Astrocyte of the cerebellum (primary cell): ENCODE measurements around the gene C3orf70.

Experiments used
- DNase-seq: peaks from one replicate; pipeline ENCODE4 v3.0.0-alpha.2; 2011; ENCODE audit warnings: low read depth
- H3K4me3 ChIP-seq: 2 replicates; pipeline ENCODE4 v1.5.1; 2011; ENCODE audit warnings: mild to moderate bottlenecking, low read depth, low read length, moderate library complexity
- CTCF ChIP-seq: IDR thresholded peaks from 2 replicates; pipeline ENCODE4 v1.5.1; 2012; ENCODE audit warnings: low read length, low read depth, moderate library complexity, mild to moderate bottlenecking; ENCODE audit errors: missing control alignments
- in situ Hi-C: cut with HindIII; loops from 2 replicates; pipeline ENCODE4 v1.10.0; 2017; ENCODE audit warnings: low sequenced_read_pairs

Gene C3orf70

DNA sequence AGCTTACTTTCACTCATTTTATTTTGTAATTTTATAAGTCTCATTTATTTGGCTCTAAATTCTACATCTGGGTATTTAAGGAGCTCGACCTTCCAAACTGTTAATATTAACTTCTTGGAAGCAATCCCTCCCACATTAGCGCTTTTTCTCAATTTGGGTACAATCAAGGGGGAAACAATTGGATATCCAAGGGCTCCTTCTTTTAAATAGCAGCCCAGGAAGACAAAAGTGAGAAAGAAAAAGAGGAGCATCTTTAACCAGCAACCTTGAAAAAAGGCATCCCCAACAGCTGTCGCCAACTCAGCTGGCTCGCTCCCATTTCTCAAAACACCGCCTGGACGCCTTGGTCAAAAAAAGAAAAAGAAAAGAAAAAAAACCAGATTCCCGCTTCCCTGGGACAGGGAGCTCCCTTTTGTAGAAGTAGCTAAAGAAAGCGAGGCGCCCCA, 873 bp downstream of the C3orf70 start:
- TF ChIP-seq CTCF: no peak
- in situ Hi-C loops: no loop called here
- peak overlapping the region; percentile 52 for H3K4me3 ChIP-seq
- DNase-seq: no peak

DNA sequence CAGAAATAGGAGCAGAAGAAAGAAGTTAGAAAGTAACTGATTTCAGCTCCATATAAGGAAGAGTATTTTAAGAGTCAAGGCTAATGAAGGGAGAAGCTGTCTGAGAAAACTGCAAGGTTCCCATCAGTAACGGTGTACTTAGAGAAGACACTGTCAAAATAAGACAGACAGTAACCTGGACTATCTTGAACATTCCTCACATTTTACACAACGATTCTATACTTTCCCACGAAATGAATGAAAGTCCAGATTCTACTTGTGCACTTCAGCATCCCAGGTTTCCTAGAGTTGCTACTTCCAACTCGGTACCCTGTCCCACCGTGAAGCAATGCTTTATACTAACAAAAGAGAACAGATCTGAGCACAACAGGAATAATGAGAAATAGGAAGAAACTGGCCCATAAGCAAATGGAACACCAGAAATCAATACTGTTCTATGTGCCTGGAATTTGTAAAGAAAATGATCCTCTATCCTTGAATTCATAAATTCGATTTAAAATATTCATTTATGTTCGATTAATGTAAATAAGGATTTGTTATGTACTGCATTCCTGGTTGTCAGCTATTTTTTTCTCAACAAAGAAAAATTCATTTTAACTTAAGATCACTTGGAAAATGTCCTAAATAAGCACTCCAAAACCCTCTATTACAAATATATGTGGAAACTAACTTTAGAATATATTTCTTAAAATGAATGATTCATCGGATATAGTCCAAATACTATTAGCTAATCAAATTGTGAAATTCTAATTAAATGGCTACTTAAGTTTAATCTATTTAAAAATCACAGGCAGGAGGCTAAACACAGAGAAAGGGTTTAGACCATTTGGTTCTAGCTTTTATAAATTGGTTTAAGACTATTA, 1.5 kb downstream of the C3orf70 start:
- H3K4me3 ChIP-seq: no peak overlapping the region

GRCh38 chr3:185150561-185150960, 2.3 kb downstream of the C3orf70 start:
- no peak for TF ChIP-seq CTCF
- in situ Hi-C loops: no loop called here
- H3K4me3 ChIP-seq: no peak overlapping the region

More for the DNA sequence above, 1.5 kb downstream of the C3orf70 start:
- TF ChIP-seq CTCF: no peak
- in situ Hi-C loops: no loop called here
- DNase-seq: no peak

DNA sequence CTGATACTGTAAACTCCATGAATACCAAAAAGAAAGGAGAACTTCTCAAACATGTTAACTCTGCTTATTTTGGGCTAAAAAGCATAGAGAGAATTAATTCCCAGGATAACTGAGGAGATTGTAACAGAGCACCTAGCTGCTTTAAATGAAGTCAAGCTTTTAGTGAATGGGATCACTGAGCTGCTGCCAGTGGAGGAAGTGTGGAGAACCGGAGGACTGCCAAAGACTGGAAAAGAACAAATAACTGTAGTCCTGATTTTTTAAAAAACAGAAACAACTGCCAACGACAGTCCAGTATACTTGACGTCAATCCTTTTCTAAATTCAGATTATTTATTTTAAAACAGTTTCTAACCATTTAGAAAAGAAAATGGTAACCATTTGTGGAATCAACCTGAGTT, 3.3 kb downstream of the C3orf70 start:
- H3K4me3 ChIP-seq: no peak overlapping the region
- no peak for DNase-seq
- no peak for TF ChIP-seq CTCF
- in situ Hi-C loops: loop anchor here (5.0 kb wide), 1 partner anchor 52 kb away; no protein-coding TSS in a partner anchor

More at GRCh38 chr3:185150561-185150960, 2.3 kb downstream of the C3orf70 start:
- DNase-seq: no peak

GRCh38 chr3:185145511-185145910, 7.3 kb downstream of the C3orf70 start:
- TF ChIP-seq CTCF: no peak
- no peak for DNase-seq
- no peak overlapping the region for H3K4me3 ChIP-seq
- in situ Hi-C loops: loop anchor here (5.0 kb wide), 1 partner anchor 48 kb away; no protein-coding TSS in a partner anchor

- in situ Hi-C loops: loop anchor here (5.0 kb wide), 1 partner anchor 47 kb away; no protein-coding TSS in a partner anchor
- DNase-seq: no peak
- no peak for TF ChIP-seq CTCF
- no peak overlapping the region for H3K4me3 ChIP-seq
Measured at GRCh38 chr3:185144784-185145183, 8.1 kb downstream of the C3orf70 start.
